ENCODE results near the gene L3MBTL2.

Gene L3MBTL2

GRCh38 chr22:41157083-41157482 is 48.0 kb upstream of the L3MBTL2 start (continued):
- TF ChIP-seq, protein P1, sequence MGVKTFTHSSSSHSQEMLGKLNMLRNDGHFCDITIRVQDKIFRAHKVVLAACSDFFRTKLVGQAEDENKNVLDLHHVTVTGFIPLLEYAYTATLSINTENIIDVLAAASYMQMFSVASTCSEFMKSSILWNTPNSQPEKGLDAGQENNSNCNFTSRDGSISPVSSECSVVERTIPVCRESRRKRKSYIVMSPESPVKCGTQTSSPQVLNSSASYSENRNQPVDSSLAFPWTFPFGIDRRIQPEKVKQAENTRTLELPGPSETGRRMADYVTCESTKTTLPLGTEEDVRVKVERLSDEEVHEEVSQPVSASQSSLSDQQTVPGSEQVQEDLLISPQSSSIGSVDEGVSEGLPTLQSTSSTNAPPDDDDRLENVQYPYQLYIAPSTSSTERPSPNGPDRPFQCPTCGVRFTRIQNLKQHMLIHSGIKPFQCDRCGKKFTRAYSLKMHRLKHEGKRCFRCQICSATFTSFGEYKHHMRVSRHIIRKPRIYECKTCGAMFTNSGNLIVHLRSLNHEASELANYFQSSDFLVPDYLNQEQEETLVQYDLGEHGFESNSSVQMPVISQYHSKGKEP (tag by site-specific recombination; IDR thresholded peaks at IDR 0.05): no peak
- TF ChIP-seq REST (tag by site-specific recombination; IDR thresholded peaks at IDR 0.05) (no peak), ZNF555 (tag by site-specific recombination; conservative IDR thresholded peaks at IDR 0.05) (no peak), ZNF768 (tag by site-specific recombination; IDR thresholded peaks at IDR 0.05) (no peak), ZNF521 (tag by site-specific recombination; IDR thresholded peaks at IDR 0.05) (no peak)

DNA sequence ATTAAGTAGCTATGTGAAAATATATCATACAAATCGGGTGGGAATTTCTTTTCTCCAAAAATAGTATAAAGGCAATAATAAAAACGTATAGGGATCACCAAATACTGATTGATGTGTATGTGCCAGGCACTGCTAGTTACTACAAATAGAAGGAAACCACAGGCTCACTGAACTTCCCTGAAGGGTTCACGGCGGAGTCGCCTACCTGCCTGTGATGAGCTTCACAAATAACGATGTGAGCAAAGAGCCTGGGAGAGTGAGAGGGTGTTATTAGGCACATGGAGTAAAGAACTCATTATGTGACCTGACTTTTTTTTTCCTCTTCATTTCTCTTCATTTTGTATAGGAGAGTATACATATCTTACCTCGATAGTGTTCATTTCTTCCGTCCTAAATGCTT is 36.0 kb upstream of the L3MBTL2 start:
- Histone ChIP-seq H3K4me3 (ENCODE audit: low read depth, low read length) (no peak overlapping the region), H3K27ac (ENCODE audit: extremely low read depth, low read depth, low read length) (no peak overlapping the region), H3K9me3 (ENCODE audit: control insufficient read depth, insufficient read depth, low read depth, low read length) (no peaks in the 10 kb centered on the region), H3K36me3 (ENCODE audit: control insufficient read depth in 2 of 2, insufficient read depth in 1 of 2, low read length in 2 of 2) (peaks cover 94 to 97% of the 10 kb centered on the region in 2 experiments), H3K4me1 (ENCODE audit: control insufficient read depth, insufficient read depth, low read length) (no peaks in the 10 kb centered on the region)
- TF ChIP-seq GLI4 (tag by site-specific recombination; IDR thresholded peaks at IDR 0.05) (no peak), ZNF114 (tag by site-specific recombination; IDR thresholded peaks at IDR 0.05) (no peak), ZNF341 (tag by site-specific recombination; IDR thresholded peaks at IDR 0.05; ENCODE audit: low read depth) (no peak), ZSCAN30 (tag by site-specific recombination; IDR thresholded peaks at IDR 0.05) (no peak), ZNF792 (tag by site-specific recombination; IDR thresholded peaks at IDR 0.05) (no peak), KLF1 (tag by site-specific recombination; IDR thresholded peaks at IDR 0.05) (no peak), ZNF837 (tag by site-specific recombination; IDR thresholded peaks at IDR 0.05) (no peak), ZNF707 (tag by site-specific recombination; IDR thresholded peaks at IDR 0.05) (no peak), ZNF701 (tag by site-specific recombination; IDR thresholded peaks at IDR 0.05) (no peak), REPIN1 (tag by site-specific recombination; IDR thresholded peaks at IDR 0.05; ENCODE audit: low read depth) (no peak), SP7 (tag by site-specific recombination; IDR thresholded peaks at IDR 0.05) (no peak), ZNF366 (tag by site-specific recombination; conservative IDR thresholded peaks at IDR 0.05) (no peak), ZNF202 (tag by site-specific recombination; IDR thresholded peaks at IDR 0.05; ENCODE audit: borderline replicate concordance) (no peak), KLF9 (tag by site-specific recombination; IDR thresholded peaks at IDR 0.05; ENCODE audit: low read depth) (no peak), ZNF391 (tag by site-specific recombination; IDR thresholded peaks at IDR 0.05; ENCODE audit: borderline replicate concordance, low read depth) (no peak), ZNF571 (tag by site-specific recombination; IDR thresholded peaks at IDR 0.05) (no peak)
- CTCF ChIA-PET: interaction anchor here (1.5 kb wide), 1 partner anchor 247 kb away, joined by 9 read pairs; no protein-coding TSS in a partner anchor
- POLR2A ChIA-PET: no interaction called here
